ENCODE results near the gene MGA.

DNA sequence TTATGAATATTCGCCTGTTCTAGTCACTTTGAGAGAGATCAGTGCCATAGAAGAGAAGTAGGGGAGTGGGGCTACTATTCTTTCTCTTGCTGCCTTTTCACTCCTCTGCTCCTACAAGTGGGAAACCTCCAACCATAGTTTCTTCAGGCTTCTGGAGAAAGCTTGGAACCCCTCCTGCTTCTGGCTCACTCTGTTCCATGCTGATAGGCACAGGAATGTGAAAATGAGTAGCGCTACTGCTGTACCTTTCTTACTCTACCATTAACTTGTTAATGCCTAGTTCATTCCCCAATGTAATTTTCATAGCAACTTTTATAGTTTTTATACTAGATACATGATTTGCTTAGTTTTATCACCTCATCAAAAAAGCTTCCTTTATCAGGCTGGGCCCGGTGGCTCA, 141.0 kb downstream of the MGA start:
- TF ChIP-seq, protein P1, sequence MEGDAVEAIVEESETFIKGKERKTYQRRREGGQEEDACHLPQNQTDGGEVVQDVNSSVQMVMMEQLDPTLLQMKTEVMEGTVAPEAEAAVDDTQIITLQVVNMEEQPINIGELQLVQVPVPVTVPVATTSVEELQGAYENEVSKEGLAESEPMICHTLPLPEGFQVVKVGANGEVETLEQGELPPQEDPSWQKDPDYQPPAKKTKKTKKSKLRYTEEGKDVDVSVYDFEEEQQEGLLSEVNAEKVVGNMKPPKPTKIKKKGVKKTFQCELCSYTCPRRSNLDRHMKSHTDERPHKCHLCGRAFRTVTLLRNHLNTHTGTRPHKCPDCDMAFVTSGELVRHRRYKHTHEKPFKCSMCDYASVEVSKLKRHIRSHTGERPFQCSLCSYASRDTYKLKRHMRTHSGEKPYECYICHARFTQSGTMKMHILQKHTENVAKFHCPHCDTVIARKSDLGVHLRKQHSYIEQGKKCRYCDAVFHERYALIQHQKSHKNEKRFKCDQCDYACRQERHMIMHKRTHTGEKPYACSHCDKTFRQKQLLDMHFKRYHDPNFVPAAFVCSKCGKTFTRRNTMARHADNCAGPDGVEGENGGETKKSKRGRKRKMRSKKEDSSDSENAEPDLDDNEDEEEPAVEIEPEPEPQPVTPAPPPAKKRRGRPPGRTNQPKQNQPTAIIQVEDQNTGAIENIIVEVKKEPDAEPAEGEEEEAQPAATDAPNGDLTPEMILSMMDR (IDR thresholded peaks at IDR 0.05; ENCODE audit: insufficient read depth, low read length): no peak
- no peak for TF ChIP-seq POLR2AphosphoS5 (IDR thresholded peaks at IDR 0.05; ENCODE audit: low read depth)

All from HL-60 (cell line).